SK-N-SH (cell line): ENCODE data around the gene RBM12. TPM values are rescaled to one million over a fixed set of nuclear protein-coding genes. Genes with fewer than 3 reads are reported as not detected.

Source experiments
- CTCF ChIA-PET: fragments of 300-600, 350-600 bp; formaldehyde crosslinking; extraction: SDS; loops from one replicate; lab custom pipeline; 2021; lab: Yijun Ruan, JAX
- POLR2A ChIA-PET: fragments of 350-600 bp; sonication (Branson Sonifier 250); formaldehyde crosslinking; extraction: SDS; loops from one replicate; lab custom pipeline; 2020; ENCODE audit warnings: antibody characterized with exemption, inconsistent platforms; lab: Yijun Ruan, JAX
- DNase-seq: peaks from one replicate; pipeline ENCODE4 v3.0.0; 2012
- H2AFZ ChIP-seq: fragments of 200-600 bp; sonication (generic); 2 replicates; pipeline ENCODE4 v1.8.1; 2016; ENCODE audit warnings: antibody characterized with exemption, mild to moderate bottlenecking, low read depth
- H3F3A ChIP-seq: fragments of 200-600 bp; sonication (generic); replicated peaks from 2 replicates; pipeline ENCODE3; 2016; ENCODE audit warnings: antibody characterized with exemption, mild to moderate bottlenecking; ENCODE audit not compliant: insufficient read depth
- H3K27ac ChIP-seq, 2 experiments: fragments of 200-500 bp in 1 of 2; fragments of 200-600 bp in 1 of 2; sonication (Bioruptor generic) in 1 of 2; sonication (generic), shearing (Covaris generic) in 1 of 2; 2 replicates each; pipeline versions ENCODE4 v1.5.1 to v1.6.1; 2014 to 2016; ENCODE audit warnings: low read depth in 2 of 2, inconsistent platforms in 1 of 2, low read length in 1 of 2, mild to moderate bottlenecking in 1 of 2, mixed read lengths in 1 of 2
- H3K27me3 ChIP-seq: fragments of 200-600 bp; sonication (generic), shearing (Covaris generic); 2 replicates; pipeline ENCODE4 v1.6.1; 2016; ENCODE audit warnings: mixed run types; ENCODE audit not compliant: insufficient read depth
- H3K36me3 ChIP-seq, 2 experiments: fragments of 200-500 bp in 1 of 2; fragments of 200-600 bp in 1 of 2; sonication (Bioruptor generic) in 1 of 2; sonication (generic) in 1 of 2; replicated peaks in 1 of 2; 2 replicates each; pipeline versions ENCODE3 to v1.5.1; 2014 to 2016; ENCODE audit warnings: low read length in 1 of 2, mild to moderate bottlenecking in 1 of 2; ENCODE audit not compliant: insufficient read depth in 2 of 2, control insufficient read depth in 1 of 2
- H3K4me1 ChIP-seq, 2 experiments: fragments of 200-500 bp in 1 of 2; fragments of 200-600 bp in 1 of 2; sonication (Bioruptor generic) in 1 of 2; sonication (generic), shearing (Covaris generic) in 1 of 2; 2 replicates each; pipeline versions ENCODE4 v1.5.1 to v1.6.1; 2014 to 2016; ENCODE audit warnings: low read depth in 1 of 2, low read length in 1 of 2, mixed run types in 1 of 2; ENCODE audit not compliant: insufficient read depth in 2 of 2, control insufficient read depth in 1 of 2
- H3K4me2 ChIP-seq: fragments of 200-600 bp; sonication (generic), shearing (Covaris generic); 2 replicates; pipeline ENCODE4 v1.6.1; 2017; ENCODE audit warnings: mixed run types
- H3K4me3 ChIP-seq, 2 experiments: fragments of 200-500 bp in 1 of 2; fragments of 200-600 bp in 1 of 2; sonication (Bioruptor generic) in 1 of 2; sonication (generic), shearing (Covaris generic) in 1 of 2; 2 replicates each; pipeline versions ENCODE4 v1.5.1 to v1.8.1; 2014 to 2016; ENCODE audit warnings: low read depth in 2 of 2, inconsistent platforms in 1 of 2, low read length in 1 of 2, mild to moderate bottlenecking in 1 of 2, mixed read lengths in 1 of 2, moderate library complexity in 1 of 2
- H3K79me2 ChIP-seq: fragments of 200-600 bp; sonication (generic); 2 replicates; pipeline ENCODE4 v1.8.1; 2017; ENCODE audit warnings: mild to moderate bottlenecking; ENCODE audit not compliant: insufficient read depth
- H3K9ac ChIP-seq: fragments of 200-600 bp; sonication (generic); 2 replicates; pipeline ENCODE4 v1.6.1; 2017; ENCODE audit warnings: mixed run types
- H3K9me2 ChIP-seq: fragments of 200-600 bp; sonication (generic); 2 replicates; pipeline ENCODE4 v1.6.1; 2017; ENCODE audit warnings: mixed run types
- H3K9me3 ChIP-seq: fragments of 200-600 bp; sonication (generic); 2 replicates; pipeline ENCODE4 v1.6.1; 2017; ENCODE audit warnings: mixed run types, mild to moderate bottlenecking, moderate library complexity
- H4K20me1 ChIP-seq: fragments of 200-600 bp; sonication (generic); 2 replicates; pipeline ENCODE4 v1.6.1; 2017; ENCODE audit warnings: mild to moderate bottlenecking, mixed run types; ENCODE audit not compliant: insufficient read depth
- CTCF ChIP-seq: fragments of 200-600 bp; sonication (generic); IDR thresholded peaks from 2 replicates; pipeline ENCODE4 v1.6.1; 2017; ENCODE audit warnings: antibody characterized with exemption, mild to moderate bottlenecking, moderate library complexity
- ELF1 ChIP-seq: IDR thresholded peaks from 2 replicates; pipeline ENCODE4 v1.4.0; 2012
- EZH2phosphoT487 ChIP-seq: fragments of 200-600 bp; sonication (generic); IDR thresholded peaks from 2 replicates; pipeline ENCODE4 v1.6.1; 2017; ENCODE audit warnings: low read depth, mixed run types, mild to moderate bottlenecking, antibody characterized with exemption, moderate library complexity, borderline replicate concordance
- FOSL2 ChIP-seq: IDR thresholded peaks from 2 replicates; pipeline ENCODE4 v1.4.0; 2012; ENCODE audit warnings: low read depth, mild to moderate bottlenecking, moderate library complexity, borderline replicate concordance
- FOXM1 ChIP-seq: IDR thresholded peaks from 2 replicates; pipeline ENCODE4 v1.4.0; 2012; ENCODE audit warnings: low read depth, mild to moderate bottlenecking
- IRF3 ChIP-seq: fragments of 150-350 bp; IDR thresholded peaks from 2 replicates; pipeline ENCODE4 v1.6.1; 2016; ENCODE audit warnings: mild to moderate bottlenecking, low read depth, low read length
- NRF1 ChIP-seq: IDR thresholded peaks from 2 replicates; pipeline ENCODE4 v1.6.1; 2012; ENCODE audit warnings: low read depth, mild to moderate bottlenecking, low read length
- PBX3 ChIP-seq: IDR thresholded peaks from 2 replicates; pipeline ENCODE4; 2012
- POLR2AphosphoS5 ChIP-seq: IDR thresholded peaks from 2 replicates; pipeline ENCODE4 v1.6.1; 2012; ENCODE audit warnings: low read depth, low read length
- RAD21 ChIP-seq: IDR thresholded peaks from 2 replicates; pipeline ENCODE4 v1.6.1; 2012; ENCODE audit warnings: mild to moderate bottlenecking, low read length
- RFX5 ChIP-seq: IDR thresholded peaks from 2 replicates; pipeline ENCODE4 v1.6.1; 2012; ENCODE audit warnings: mild to moderate bottlenecking, improper control_type of control experiment, low read length
- RXRA ChIP-seq: IDR thresholded peaks from 2 replicates; pipeline ENCODE4 v1.4.0; 2012; ENCODE audit warnings: low read depth, mild to moderate bottlenecking, borderline replicate concordance
- WGBS: methylation state at CpG from one replicate; pipeline ENCODE4 v1.1.6; 2017; ENCODE audit warnings: low lambda C conversion rate; 5-methylcytosine and 5-hydroxymethylcytosine counted together
- polyA plus RNA-seq, 3 experiments: library from polyadenylated mRNA; depleted of rRNA; stranded (reverse); fragments of >200 nt; gene quantifications; 2 replicates each; pipeline ENCODE4 v1.2.3, GENCODE V29; 2012
- TF ChIP-seq, protein P1 (sequence below): IDR thresholded peaks from 2 replicates; pipeline ENCODE4 v1.4.0; 2012; ENCODE audit warnings: low read depth, borderline replicate concordance

RBM12 gene
- polyA plus RNA-seq, 1 of the 3 experiments (the other 2 are of a cell fraction), result 41.9 TPM

- Histone ChIP-seq H3F3A (peaks cover 24% of the 10 kb centered on the region), H3K27me3 (no peaks in the 10 kb centered on the region), H3K36me3 (peaks cover 56 to 62% of the 10 kb centered on the region in 2 experiments), H3K79me2 (peaks cover 100% of the 10 kb centered on the region), H3K27ac (no peak overlapping the region), H3K4me2 (no peak overlapping the region), H3K4me1 (peaks cover 3% of the 10 kb centered on the region in 2 experiments; a peak in 2 of 4 replicates), H3K9ac (no peak overlapping the region), H3K9me3 (no peaks in the 10 kb centered on the region), H3K4me3 (no peak overlapping the region), H3K9me2 (no peaks in the 10 kb centered on the region), H4K20me1 (peaks cover 98% of the 10 kb centered on the region), H2AFZ (no peak overlapping the region)
- TF ChIP-seq RAD21 (no peak), POLR2AphosphoS5 (no peak)
- DNase-seq, result no peak
- ChIA-PET CTCF (interaction anchor here (1.3 to 1.7 kb wide), 2 partner anchors 32 to 35 kb away, joined by 5 to 10 read pairs; no protein-coding TSS in a partner anchor), POLR2A (interaction anchor here (0.6 to 1.3 kb wide), 2 partner anchors 33 to 292 kb away, joined by 3 to 4 read pairs; no protein-coding TSS in a partner anchor)
These were observed 12.7 kb downstream of the RBM12 start for GRCh38 chr20:35651958-35652357.

DNA sequence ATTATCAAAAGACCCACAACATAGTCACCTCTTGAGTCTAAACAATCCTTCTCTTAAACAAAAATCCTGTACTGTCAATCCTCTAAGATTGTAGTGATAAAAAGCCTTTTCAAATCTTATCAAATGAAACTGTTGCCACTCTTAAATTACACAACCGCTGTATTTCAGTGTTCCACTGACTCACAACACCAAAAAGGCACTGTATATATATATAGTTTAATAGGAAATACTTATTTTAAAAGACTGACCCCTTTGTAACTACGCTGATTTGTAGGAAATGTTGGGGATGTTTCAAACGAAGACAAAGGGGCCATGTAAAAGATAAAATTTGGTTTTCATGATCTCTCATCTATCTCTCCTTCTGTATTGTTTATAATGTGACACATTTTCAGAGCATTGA is 14.1 kb downstream of the RBM12 start:
- Histone ChIP-seq H3K27ac (no peak overlapping the region), H3K36me3 (peaks cover 53 to 56% of the 10 kb centered on the region in 2 experiments), H3K79me2 (peaks cover 100% of the 10 kb centered on the region), H3K27me3 (no peaks in the 10 kb centered on the region), H2AFZ (no peak overlapping the region), H3K4me3 (no peak overlapping the region), H4K20me1 (peaks cover 98% of the 10 kb centered on the region), H3K4me2 (no peak overlapping the region), H3K9ac (no peak overlapping the region), H3K9me2 (no peaks in the 10 kb centered on the region), H3K4me1 (peaks cover 3% of the 10 kb centered on the region in 2 experiments; a peak in 2 of 4 replicates), H3K9me3 (no peaks in the 10 kb centered on the region), H3F3A (peaks cover 16% of the 10 kb centered on the region)
- 93% methylated on average over 3 of the region's 3 CpGs for WGBS
- CTCF ChIA-PET, result no interaction called here
- DNase-seq, result no peak
- POLR2A ChIA-PET, result no interaction called here
- TF ChIP-seq PBX3, result no peak
- no peak for TF ChIP-seq FOXM1
- TF ChIP-seq NRF1, result no peak
- no peak for TF ChIP-seq FOSL2
- no peak for TF ChIP-seq CTCF
- no peak for TF ChIP-seq EZH2phosphoT487
- no peak for TF ChIP-seq RFX5
- TF ChIP-seq RXRA, result no peak
- TF ChIP-seq ELF1, result no peak
- no peak for TF ChIP-seq IRF3
- TF ChIP-seq, protein P1, sequence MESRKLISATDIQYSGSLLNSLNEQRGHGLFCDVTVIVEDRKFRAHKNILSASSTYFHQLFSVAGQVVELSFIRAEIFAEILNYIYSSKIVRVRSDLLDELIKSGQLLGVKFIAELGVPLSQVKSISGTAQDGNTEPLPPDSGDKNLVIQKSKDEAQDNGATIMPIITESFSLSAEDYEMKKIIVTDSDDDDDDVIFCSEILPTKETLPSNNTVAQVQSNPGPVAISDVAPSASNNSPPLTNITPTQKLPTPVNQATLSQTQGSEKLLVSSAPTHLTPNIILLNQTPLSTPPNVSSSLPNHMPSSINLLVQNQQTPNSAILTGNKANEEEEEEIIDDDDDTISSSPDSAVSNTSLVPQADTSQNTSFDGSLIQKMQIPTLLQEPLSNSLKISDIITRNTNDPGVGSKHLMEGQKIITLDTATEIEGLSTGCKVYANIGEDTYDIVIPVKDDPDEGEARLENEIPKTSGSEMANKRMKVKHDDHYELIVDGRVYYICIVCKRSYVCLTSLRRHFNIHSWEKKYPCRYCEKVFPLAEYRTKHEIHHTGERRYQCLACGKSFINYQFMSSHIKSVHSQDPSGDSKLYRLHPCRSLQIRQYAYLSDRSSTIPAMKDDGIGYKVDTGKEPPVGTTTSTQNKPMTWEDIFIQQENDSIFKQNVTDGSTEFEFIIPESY, result no peak
- TF ChIP-seq, all 33 proteins: peak for 0
